Astrocyte (in vitro differentiated cells and primary cell): Measurements from ENCODE around the gene FPGS. TPM values are rescaled to one million over a fixed set of nuclear protein-coding genes. Genes with fewer than 3 reads are reported as not detected.
A peak's percentile ranks its signal among the peaks of the same experiment; 100 is the strongest.

Source experiments
- DNase-seq: peaks from one replicate; pipeline ENCODE4 v3.0.0-alpha.2; 2010; ENCODE audit warnings: low read depth
- FAIRE-seq: peaks from 2 replicates; lab custom pipeline; 2011; peaks lifted over from hg19 to GRCh38; lab: Jason Lieb, UNC
- H2AFZ ChIP-seq: 2 replicates; pipeline ENCODE4 v1.6.0; 2012; ENCODE audit warnings: low read depth, low read length, inconsistent platforms
- H3K27ac ChIP-seq: 2 replicates; pipeline ENCODE4 v1.5.1; 2011; ENCODE audit warnings: low read depth, low read length, inconsistent platforms
- H3K27me3 ChIP-seq: 2 replicates; pipeline ENCODE4 v1.6.0; 2011; ENCODE audit warnings: low read length, inconsistent platforms; ENCODE audit not compliant: insufficient read depth
- H3K36me3 ChIP-seq: 2 replicates; pipeline ENCODE4 v1.5.1; 2011; ENCODE audit warnings: low read length, inconsistent platforms; ENCODE audit not compliant: insufficient read depth
- H3K4me1 ChIP-seq: 2 replicates; pipeline ENCODE4 v1.5.1; 2011; ENCODE audit warnings: low read length, inconsistent platforms; ENCODE audit not compliant: insufficient read depth
- H3K4me2 ChIP-seq: 2 replicates; pipeline ENCODE4 v1.6.0; 2012; ENCODE audit warnings: low read length, inconsistent platforms
- H3K4me3 ChIP-seq: 2 replicates; pipeline ENCODE4 v1.5.1; 2011; ENCODE audit warnings: low read depth, mild to moderate bottlenecking, low read length, inconsistent platforms; ENCODE audit not compliant: insufficient read depth
- H3K79me2 ChIP-seq: 2 replicates; pipeline ENCODE4 v1.6.0; 2012; ENCODE audit warnings: mild to moderate bottlenecking, low read length, inconsistent platforms; ENCODE audit not compliant: insufficient read depth
- H3K9ac ChIP-seq: 2 replicates; pipeline ENCODE4 v1.6.0; 2012; ENCODE audit warnings: mild to moderate bottlenecking, low read length, inconsistent platforms
- H3K9me3 ChIP-seq: 2 replicates; pipeline ENCODE4 v1.5.1; 2012; ENCODE audit warnings: low read depth, mild to moderate bottlenecking, low read length, inconsistent platforms; ENCODE audit not compliant: insufficient read depth
- H4K20me1 ChIP-seq: 2 replicates; pipeline ENCODE4 v1.6.0; 2012; ENCODE audit warnings: low read length, inconsistent platforms; ENCODE audit not compliant: insufficient read depth
- H3K27ac Mint-ChIP-seq: one replicate; pipeline ENCODE4 v1.8.0; 2021; ENCODE audit warnings: mild to moderate bottlenecking, mixed read lengths; ENCODE audit not compliant: unreplicated experiment
- H3K27me3 Mint-ChIP-seq: one replicate; pipeline ENCODE4 v1.8.0; 2021; ENCODE audit warnings: low read depth, mixed read lengths; ENCODE audit not compliant: unreplicated experiment
- H3K36me3 Mint-ChIP-seq: one replicate; pipeline ENCODE4 v1.8.0; 2021; ENCODE audit warnings: low read depth, mixed read lengths; ENCODE audit not compliant: unreplicated experiment
- H3K4me1 Mint-ChIP-seq: one replicate; pipeline ENCODE4 v1.8.0; 2021; ENCODE audit warnings: low read depth, mixed read lengths; ENCODE audit not compliant: unreplicated experiment
- H3K4me3 Mint-ChIP-seq: one replicate; pipeline ENCODE4 v1.8.0; 2021; ENCODE audit warnings: mild to moderate bottlenecking, moderate library complexity, mixed read lengths; ENCODE audit not compliant: unreplicated experiment
- H3K9me3 Mint-ChIP-seq: one replicate; pipeline ENCODE4 v1.8.0; 2021; ENCODE audit warnings: mild to moderate bottlenecking, mixed read lengths; ENCODE audit not compliant: unreplicated experiment
- CTCF ChIP-seq: IDR thresholded peaks from 2 replicates; pipeline ENCODE4 v1.5.1; 2011; ENCODE audit warnings: low read depth, mild to moderate bottlenecking, inconsistent platforms, low read length, moderate library complexity; ENCODE audit not compliant: insufficient read depth
- EZH2 ChIP-seq: IDR thresholded peaks from 2 replicates; pipeline ENCODE4 v1.6.1; 2012; ENCODE audit warnings: mild to moderate bottlenecking, low read length, inconsistent platforms; ENCODE audit not compliant: insufficient read depth
- total RNA-seq: library from RNA; stranded (reverse); gene quantifications from 2 replicates; pipeline ENCODE4 v1.2.1, GENCODE V29; 2021

Gene FPGS
- total RNA-seq, 1 donor from 2014 or later, result 49.4 TPM

DNA sequence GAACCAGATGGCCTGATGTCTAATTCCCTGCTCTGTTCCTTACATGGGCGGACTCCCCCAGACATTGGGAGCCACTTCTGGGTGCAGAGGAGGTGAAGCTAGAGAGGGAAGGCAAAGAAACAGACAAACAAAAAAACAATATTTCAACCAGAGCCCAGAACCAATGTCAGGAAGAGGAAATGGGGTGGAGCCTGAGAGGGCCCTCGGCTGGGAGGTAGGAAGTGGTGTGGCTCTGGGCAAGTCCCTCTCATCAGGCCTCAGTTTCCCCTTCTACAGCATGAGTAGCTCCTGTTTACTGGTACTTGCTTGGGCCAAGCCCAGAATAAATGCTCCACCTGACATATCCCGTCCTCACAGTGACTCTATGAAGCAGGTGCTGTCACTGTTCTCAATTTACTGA, 35.3 kb upstream of the FPGS start:
- FAIRE-seq (no peak), DNase-seq (no peak)
- peaks cover 25% of the 10 kb centered on the region for H3K4me1 ChIP-seq
- peaks cover 7% of the 10 kb centered on the region for H3K27me3 Mint-ChIP-seq
- TF ChIP-seq EZH2 (no peak), CTCF (no peak)
- peak overlapping the region; percentile 74 for H3K27ac ChIP-seq
- H3K27ac Mint-ChIP-seq, result peak overlapping the region; percentile 88
- H3K27me3 ChIP-seq, result no peaks in the 10 kb centered on the region
- H3K9ac ChIP-seq, result peak overlapping the region; percentile 76
- no peak overlapping the region for H3K4me3 Mint-ChIP-seq
- H3K4me1 Mint-ChIP-seq, result peaks cover 32% of the 10 kb centered on the region
- no peak overlapping the region for H2AFZ ChIP-seq
- H3K4me3 ChIP-seq, result no peak overlapping the region
- H4K20me1 ChIP-seq, result no peaks in the 10 kb centered on the region
- no peaks in the 10 kb centered on the region for H3K9me3 ChIP-seq
- H3K36me3 ChIP-seq, result no peaks in the 10 kb centered on the region
- H3K79me2 ChIP-seq, result no peaks in the 10 kb centered on the region
- H3K9me3 Mint-ChIP-seq, result peaks cover 4% of the 10 kb centered on the region
- peak overlapping the region; percentile 62 for H3K4me2 ChIP-seq
- peaks cover 12% of the 10 kb centered on the region for H3K36me3 Mint-ChIP-seq

GRCh38 chr9:127767909-127768331, 34.8 kb upstream of the FPGS start:
- peak overlapping the region; percentile 76 for H3K9ac ChIP-seq
- H3K27ac ChIP-seq, result peak overlapping the region; percentile 74
- peaks cover 25% of the 10 kb centered on the region for H3K4me1 ChIP-seq
- no peaks in the 10 kb centered on the region for H4K20me1 ChIP-seq
- peaks cover 4% of the 10 kb centered on the region for H3K27me3 Mint-ChIP-seq
- peak overlapping the region; percentile 78 for H3K27ac Mint-ChIP-seq
- TF ChIP-seq EZH2 (no peak), CTCF (no peak)
- peak overlapping the region; percentile 62 for H3K4me2 ChIP-seq
- H3K79me2 ChIP-seq, result no peaks in the 10 kb centered on the region
- FAIRE-seq (no peak), DNase-seq (peak; percentile 29)
- peaks cover 28% of the 10 kb centered on the region for H3K4me1 Mint-ChIP-seq
- peaks cover 12% of the 10 kb centered on the region for H3K36me3 Mint-ChIP-seq
- H3K27me3 ChIP-seq, result no peaks in the 10 kb centered on the region
- no peaks in the 10 kb centered on the region for H3K9me3 ChIP-seq
- no peak overlapping the region for H3K4me3 ChIP-seq
- H2AFZ ChIP-seq, result peak overlapping the region; percentile 12
- H3K4me3 Mint-ChIP-seq, result peak overlapping the region; percentile 27
- peaks cover 4% of the 10 kb centered on the region for H3K9me3 Mint-ChIP-seq
- no peaks in the 10 kb centered on the region for H3K36me3 ChIP-seq

- no peaks in the 10 kb centered on the region for H3K9me3 ChIP-seq
- peak overlapping the region; percentile 74 for H3K27ac ChIP-seq
- no peak overlapping the region for H3K4me2 ChIP-seq
- no peaks in the 10 kb centered on the region for H3K36me3 ChIP-seq
- TF ChIP-seq CTCF, result no peak
- no peak for TF ChIP-seq EZH2
- no peaks in the 10 kb centered on the region for H4K20me1 ChIP-seq
- Mint-ChIP-seq H3K36me3 (peaks cover 12% of the 10 kb centered on the region), H3K4me3 (no peak overlapping the region), H3K4me1 (peaks cover 25% of the 10 kb centered on the region), H3K27me3 (peaks cover 3% of the 10 kb centered on the region), H3K27ac (peak overlapping the region; percentile 91), H3K9me3 (peaks cover 4% of the 10 kb centered on the region)
- no peak overlapping the region for H2AFZ ChIP-seq
- H3K27me3 ChIP-seq, result no peaks in the 10 kb centered on the region
- no peaks in the 10 kb centered on the region for H3K79me2 ChIP-seq
- H3K4me1 ChIP-seq, result peaks cover 25% of the 10 kb centered on the region
- H3K9ac ChIP-seq, result peak overlapping the region; percentile 76
- no peak overlapping the region for H3K4me3 ChIP-seq
- FAIRE-seq, result no peak
- no peak for DNase-seq
Observed at GRCh38 chr9:127768698-127769097, 34.0 kb upstream of the FPGS start.
